NCI-H748 (cell line): ENCODE measurements around the gene MARCKS.

Experiments used
- DNase-seq: peaks from one replicate; lab custom pipeline; 2025; ENCODE audit not compliant: unreplicated experiment; lab: John Stamatoyannopoulos, UW

Gene MARCKS

GRCh38 chr6:113848811-113849210 is 8.3 kb upstream of the MARCKS start:
- DNase-seq, result no peak

DNA sequence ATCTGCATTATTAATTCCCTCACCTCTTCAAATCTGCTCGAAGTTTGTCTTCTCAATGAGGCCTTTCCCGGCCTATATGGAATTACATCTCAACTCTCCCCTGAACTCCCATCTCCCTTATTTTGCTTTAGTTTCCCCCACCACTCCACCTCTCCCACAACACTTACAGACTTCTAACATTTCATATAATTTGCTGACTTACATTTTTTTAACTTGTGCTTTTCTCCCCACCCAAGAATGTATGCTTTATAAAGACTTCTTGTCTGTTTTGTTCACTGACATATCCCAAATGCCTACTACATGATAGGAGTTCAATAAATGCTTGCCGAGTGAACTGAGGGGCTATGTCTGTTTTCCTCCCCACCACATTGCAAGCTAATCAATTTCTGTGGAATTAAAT is 3.9 kb upstream of the MARCKS start:
- DNase-seq, result no peak

DNA sequence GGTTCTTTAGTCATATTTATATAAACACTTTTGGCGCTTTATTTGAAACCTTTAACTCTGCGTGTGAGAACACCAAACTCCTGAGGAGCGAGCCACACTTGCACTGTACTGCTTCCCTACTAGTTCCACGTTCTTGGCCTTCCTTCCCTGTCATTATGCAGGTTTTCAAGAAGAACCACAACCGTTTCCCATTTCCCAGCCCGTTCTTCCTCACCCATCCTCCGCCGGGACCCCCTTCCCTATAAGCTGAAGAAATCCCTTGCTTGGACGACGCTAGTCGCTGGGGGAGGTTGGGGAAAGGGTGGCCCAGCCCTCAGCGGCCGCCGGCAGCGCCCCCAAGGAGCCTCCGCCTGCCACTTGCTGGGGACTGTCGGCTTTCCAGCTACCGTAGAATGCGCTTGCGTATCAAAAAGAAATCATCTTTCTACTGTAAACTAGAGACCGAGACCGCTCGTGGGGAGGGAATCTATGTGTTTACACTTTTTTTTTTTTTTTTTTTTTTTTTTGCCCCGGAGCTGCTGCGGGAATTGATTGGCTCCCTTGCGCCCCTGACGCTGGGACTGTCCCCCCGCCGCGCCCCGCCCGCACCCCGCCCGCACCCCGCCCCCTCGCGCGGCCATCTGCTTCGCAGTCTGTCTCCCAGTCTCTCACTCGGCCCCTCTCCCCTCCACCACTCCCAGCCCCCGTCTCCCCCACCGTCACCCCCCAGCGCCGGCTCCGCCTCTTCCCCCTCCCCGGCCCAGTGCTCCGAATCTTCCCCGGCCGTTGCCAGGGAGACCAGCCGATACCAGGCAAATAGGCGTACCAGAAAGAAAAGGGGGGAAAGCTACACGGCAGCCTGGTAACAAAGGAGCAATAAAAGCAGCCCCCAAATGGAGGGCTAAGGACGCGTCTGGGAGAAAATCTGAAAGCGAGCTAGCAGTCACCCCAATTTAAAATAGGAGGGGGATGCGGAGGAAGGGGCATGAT is 2.3 kb upstream of the MARCKS start:
- peak; percentile 99 for DNase-seq

DNA sequence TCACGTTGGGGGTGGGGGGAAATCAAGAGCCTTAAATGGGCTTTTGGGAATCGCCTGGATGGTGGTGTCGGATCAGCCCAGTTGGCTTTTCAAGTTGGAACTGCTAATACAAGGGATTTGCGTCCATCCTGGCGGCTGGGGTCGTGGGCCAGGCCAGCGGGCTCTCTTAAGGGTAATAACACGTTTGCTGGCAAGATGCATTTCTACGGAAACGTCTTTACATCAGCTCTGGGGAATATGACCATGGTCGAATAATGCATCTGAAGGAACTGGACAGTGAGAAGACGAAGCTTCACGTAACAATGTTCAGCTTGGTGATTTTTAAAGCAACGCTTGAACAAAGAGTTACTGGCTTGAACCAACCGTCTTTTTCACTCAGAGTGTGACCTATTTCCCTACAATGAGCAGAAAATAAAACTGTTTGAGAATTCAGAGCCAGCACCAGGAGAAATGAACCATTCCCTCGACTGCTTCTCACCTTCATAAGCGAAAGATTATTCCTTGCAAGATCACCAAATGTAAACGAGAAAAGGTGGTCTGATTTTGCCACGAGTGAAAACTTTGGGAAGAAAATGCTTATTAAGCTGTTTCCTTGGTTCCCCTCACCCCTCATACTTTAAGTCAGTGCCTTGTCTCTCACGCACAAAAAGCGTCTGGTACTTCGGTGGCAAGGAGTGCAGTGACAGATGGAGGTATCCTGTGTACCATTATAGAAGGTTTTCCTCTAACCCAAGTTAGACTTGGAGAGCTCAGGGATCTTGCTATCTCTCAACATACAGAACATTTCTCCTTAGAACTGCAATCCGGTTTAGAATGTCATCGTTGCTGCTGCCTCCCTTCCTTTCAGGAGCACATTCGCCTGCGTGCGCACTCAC is 1.4 kb upstream of the MARCKS start:
- peak; percentile 86 for DNase-seq

GRCh38 chr6:113856375-113856624 is 845 bp upstream of the MARCKS start:
- DNase-seq, result no peak

- peak; percentile 77 for DNase-seq
Measured at GRCh38 chr6:113857556-113858479, 673 bp downstream of the MARCKS start.

DNA sequence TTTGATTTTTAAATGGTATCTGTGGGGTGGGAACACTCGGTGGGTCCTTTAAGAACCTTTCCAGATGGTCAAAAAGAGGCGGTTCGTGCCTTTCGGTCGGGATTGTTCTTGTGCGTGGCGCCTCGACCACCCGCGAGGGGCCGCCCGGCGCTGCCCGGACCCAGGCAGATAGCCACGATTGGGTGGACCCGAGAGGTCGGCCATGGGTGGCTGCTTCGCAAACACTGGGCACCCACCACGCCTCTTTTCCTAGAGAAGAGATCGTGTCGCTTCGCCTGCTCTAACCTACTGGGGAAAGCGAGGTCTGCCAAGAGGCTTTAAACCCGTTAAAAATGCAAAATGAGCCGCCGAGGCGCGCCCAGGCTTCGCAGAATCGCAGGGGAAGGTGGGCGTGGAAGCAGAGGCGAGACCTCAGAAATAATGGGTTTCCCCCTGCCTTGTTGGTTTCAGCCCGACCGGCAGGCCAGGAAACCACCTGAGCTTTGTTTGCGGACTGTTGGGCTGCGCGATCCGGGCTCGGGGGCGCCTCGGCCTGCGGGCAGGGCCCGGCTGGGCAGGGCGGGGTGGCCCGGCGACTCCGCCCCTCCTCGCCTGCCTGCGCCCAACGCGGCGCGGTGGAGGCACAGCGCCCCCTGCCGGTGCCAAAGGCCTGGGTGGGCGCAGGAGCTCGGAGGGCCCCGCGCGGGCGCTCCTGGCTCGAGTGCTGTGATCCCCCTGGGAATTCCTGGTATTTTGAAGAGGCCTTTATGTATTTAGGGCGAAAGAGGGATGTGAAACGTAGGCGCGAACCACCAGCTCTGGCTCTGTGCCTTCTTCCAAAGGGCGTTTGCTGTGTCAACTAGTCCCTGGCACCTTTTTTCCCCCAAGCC is 1.6 kb downstream of the MARCKS start:
- peak; percentile 99 for DNase-seq

- DNase-seq, result peak; percentile 64
Measured at GRCh38 chr6:113859349-113860180, 2.4 kb downstream of the MARCKS start.

- DNase-seq, result peak; percentile 63
Measured at GRCh38 chr6:113860181-113860955, 3.2 kb downstream of the MARCKS start.

GRCh38 chr6:113862112-113862511 is 5.0 kb downstream of the MARCKS start:
- peak; percentile 42 for DNase-seq

GRCh38 chr6:113870917-113871316 is 13.8 kb downstream of the MARCKS start:
- no peak for DNase-seq

DNA sequence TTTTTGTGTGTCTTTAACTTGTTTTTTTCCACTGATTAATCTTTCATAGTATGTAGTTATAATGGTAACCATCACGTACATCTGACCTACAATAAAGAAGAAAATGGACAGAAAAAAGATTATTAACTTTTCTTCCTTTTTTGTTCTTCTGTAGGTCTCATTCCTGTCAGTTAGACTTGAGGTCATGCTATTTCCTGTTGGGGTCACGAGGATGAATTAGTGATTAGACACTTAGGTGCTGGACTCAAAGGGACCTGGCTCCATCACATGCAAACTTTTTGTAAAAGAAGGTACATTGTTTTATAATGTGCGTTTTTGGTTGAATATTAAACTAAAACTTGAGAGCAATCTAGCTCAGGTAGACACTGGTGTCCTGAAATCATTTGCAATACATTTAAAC is 14.8 kb downstream of the MARCKS start:
- no peak for DNase-seq

DNA sequence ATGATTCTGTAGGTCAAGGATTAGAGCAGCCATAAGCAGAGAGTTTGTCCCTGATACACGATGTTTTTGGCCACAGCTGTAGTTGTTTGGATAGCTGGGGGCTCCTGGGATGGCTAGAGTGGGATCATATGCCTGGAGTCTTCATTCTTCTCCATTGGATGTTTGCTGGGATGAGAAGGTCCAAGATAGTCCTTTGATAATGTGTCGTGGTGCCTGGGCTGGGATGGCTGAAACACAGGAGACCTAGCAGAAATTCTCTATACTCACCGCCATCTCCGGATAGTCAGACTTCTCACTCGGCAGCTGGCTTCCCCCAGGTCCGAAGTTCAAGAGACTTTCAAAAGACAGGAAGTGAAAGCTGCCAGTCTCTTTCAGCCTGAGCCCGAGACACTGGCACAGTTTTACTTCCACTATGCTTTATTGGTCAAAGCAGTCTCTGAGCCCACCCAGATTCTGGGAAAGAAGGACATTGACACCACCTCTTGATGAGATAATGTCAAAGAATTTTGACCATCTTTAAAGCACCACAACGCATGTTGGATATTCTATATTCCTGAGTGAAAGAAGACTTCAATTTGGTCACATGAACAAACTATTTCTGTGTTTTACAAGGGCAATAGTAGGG is 16.0 kb downstream of the MARCKS start:
- peak; percentile 37 for DNase-seq

- DNase-seq, result no peak
Measured at GRCh38 chr6:113875470-113875869, 18.3 kb downstream of the MARCKS start.

DNA sequence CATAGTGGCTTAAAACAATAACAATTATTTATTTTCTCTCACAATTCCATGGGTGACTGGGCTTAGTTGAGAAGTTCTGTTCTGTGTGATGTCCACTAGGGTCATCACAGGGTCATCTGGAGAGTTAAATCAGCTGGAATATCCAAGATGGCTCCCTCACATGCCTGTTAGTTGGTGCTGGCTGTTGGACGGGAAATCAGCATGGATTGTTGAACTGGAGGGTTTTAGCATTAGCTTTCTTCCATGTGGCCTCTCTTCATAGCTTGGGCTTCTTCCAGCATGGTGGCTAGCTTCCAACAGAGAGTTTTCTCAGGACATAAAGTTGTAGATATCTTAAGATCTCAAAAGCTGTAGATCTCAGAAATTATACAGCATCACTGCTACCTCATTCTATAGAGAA is 19.6 kb downstream of the MARCKS start:
- DNase-seq, result no peak

GRCh38 chr6:113879186-113880096 is 22.3 kb downstream of the MARCKS start:
- DNase-seq, result peak; percentile 87

GRCh38 chr6:113881478-113881980 is 24.4 kb downstream of the MARCKS start:
- no peak for DNase-seq
